Gastrocnemius medialis (tissue), 4 donors: Measurements from ENCODE around the gene RNF212B.

Experiments
- CTCF ChIP-seq, 5 experiments: fragments of 450-650 bp in 3 of 5; fragments of 200-600 bp in 2 of 5; sonication (generic) in 2 of 5; IDR thresholded peaks in 4 of 5; conservative IDR thresholded peaks in 1 of 5; 1 replicate in 4 of 5; 2 replicates in 1 of 5; pipeline ENCODE4 v1.5.1; 2016 to 2019; ENCODE audit warnings: antibody characterized with exemption in 5 of 5, mild to moderate bottlenecking in 3 of 5, moderate library complexity in 3 of 5
- POLR2A ChIP-seq, 2 donors: fragments of 450-650 bp; IDR thresholded peaks; one replicate each; pipeline ENCODE4 v1.6.1; 2017; ENCODE audit warnings: antibody characterized with exemption in 2 of 2, mild to moderate bottlenecking in 2 of 2, moderate library complexity in 2 of 2

- no peak for TF ChIP-seq CTCF (IDR thresholded peaks at IDR 0.05 in 4 of 5, conservative IDR thresholded peaks at IDR 0.05 in 1 of 5)
- peak in 1 of 2 donors; percentile 40 for TF ChIP-seq POLR2A (IDR thresholded peaks at IDR 0.05)
These were observed 63.0 kb downstream of the RNF212B start for GRCh38 chr14:23300687-23301223.
